C4-2B (cell line): ENCODE measurements around the gene GFOD1.

Experiments used
- CTCF ChIP-seq: fragments of 450-650 bp; conservative IDR thresholded peaks from 2 replicates; pipeline ENCODE4 v1.5.1; 2017; ENCODE audit warnings: mild to moderate bottlenecking
- ZFX ChIP-seq: fragments of 450-650 bp; IDR thresholded peaks from 2 replicates; pipeline ENCODE4 v1.6.1; 2017

- no peak for TF ChIP-seq CTCF
- TF ChIP-seq ZFX = no peak
These were observed 14.2 kb downstream of the GFOD1 start for GRCh38 chr6:13472976-13473767.
